Esophagus squamous epithelium (tissue), 5 donors: ENCODE results near the gene NUP205. TPM values are rescaled to one million over a fixed set of nuclear protein-coding genes. Genes with fewer than 3 reads are reported as not detected.

Experiments used
- DNase-seq: peaks from one replicate; lab custom pipeline; 2025; lab: John Stamatoyannopoulos, UW
- H3K27ac ChIP-seq, 4 donors: fragments of 200-600 bp; sonication (generic); one replicate each; pipeline ENCODE4 v1.5.1; 2016 to 2019; ENCODE audit warnings: mild to moderate bottlenecking in 1 of 4
- H3K27me3 ChIP-seq, 4 donors: fragments of 200-600 bp; sonication (generic); 1 replicate in 3 of 4; 2 replicates in 1 of 4; pipeline versions ENCODE4 v1.5.1 to v1.6.0; 2017 to 2021; ENCODE audit warnings: antibody characterized with exemption in 1 of 4
- H3K36me3 ChIP-seq, 3 donors: fragments of 200-600 bp; sonication (generic); one replicate each; pipeline ENCODE4 v1.5.1; 2016 to 2019
- H3K4me1 ChIP-seq, 3 donors: fragments of 200-600 bp; sonication (generic); one replicate each; pipeline ENCODE4 v1.5.1; 2017 to 2019
- H3K4me3 ChIP-seq, 4 donors: fragments of 200-600 bp; sonication (generic); 1 replicate in 3 of 4; 2 replicates in 1 of 4; pipeline ENCODE4 v1.5.1; 2016 to 2019; ENCODE audit warnings: mild to moderate bottlenecking in 2 of 4, moderate library complexity in 1 of 4
- H3K9me3 ChIP-seq, 3 donors: fragments of 200-600 bp; sonication (generic); one replicate each; pipeline ENCODE4 v1.5.1; 2016 to 2019
- POLR2A ChIP-seq, 4 donors: fragments of 450-650 bp; IDR thresholded peaks; one replicate each; pipeline ENCODE4 v1.6.1; 2017; ENCODE audit warnings: antibody characterized with exemption in 4 of 4, mild to moderate bottlenecking in 4 of 4, moderate library complexity in 3 of 4
- WGBS, 2 donors: methylation state at CpG; one replicate each; pipeline ENCODE4 v1.1.5; 2018; 5-methylcytosine and 5-hydroxymethylcytosine counted together
- intact Hi-C: fragments of 100-400 bp; cut with DNase I; formaldehyde crosslinking; loops from one replicate; pipeline ENCODE4 v1.15.0; 2022
- total RNA-seq, 4 donors: library from RNA; depleted of rRNA; stranded (reverse); fragments of >200 nt; gene quantifications; one replicate each; pipeline ENCODE4 v1.1.0, GENCODE V29; 2016
- TF ChIP-seq, protein P1 (sequence below), 6 experiments: fragments of 450-650 bp in 4 of 6; fragments of 200-600 bp in 2 of 6; sonication (generic) in 2 of 6; IDR thresholded peaks; one replicate each; pipeline ENCODE4 v1.5.1; 2016 to 2019; ENCODE audit warnings: antibody characterized with exemption in 6 of 6, mild to moderate bottlenecking in 4 of 6, moderate library complexity in 4 of 6
- donor health status: DM: yes; HTN: yes; CAD: no.

The NUP205 gene
- total RNA-seq, 4 donors from 2014 or later: 33.8 to 60.5 (median 48.1) TPM

DNA sequence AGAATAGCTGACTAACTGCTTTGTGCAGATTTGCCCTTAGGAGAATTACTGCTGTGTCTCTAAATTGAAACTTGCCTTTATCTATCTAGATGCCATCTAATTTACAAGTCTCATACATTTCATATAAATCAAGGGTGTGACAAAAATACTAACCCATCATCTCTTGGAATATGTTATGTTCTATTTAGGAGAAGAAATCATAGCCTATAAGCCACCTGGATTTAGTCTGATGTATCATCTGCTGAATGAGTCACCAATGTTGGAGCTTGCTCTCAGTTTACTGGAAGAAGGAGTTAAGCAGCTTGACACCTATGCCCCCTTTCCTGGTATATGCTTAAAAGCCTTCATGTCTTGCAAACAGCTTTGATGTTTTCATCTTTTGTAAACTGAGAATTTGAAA, 43.5 kb downstream of the NUP205 start:
- H3K27ac ChIP-seq: no peak overlapping the region
- H3K36me3 ChIP-seq: peaks cover 0 to 92% (median under 1%) of the 10 kb centered on the region in 3 donors
- TF ChIP-seq, protein P1, sequence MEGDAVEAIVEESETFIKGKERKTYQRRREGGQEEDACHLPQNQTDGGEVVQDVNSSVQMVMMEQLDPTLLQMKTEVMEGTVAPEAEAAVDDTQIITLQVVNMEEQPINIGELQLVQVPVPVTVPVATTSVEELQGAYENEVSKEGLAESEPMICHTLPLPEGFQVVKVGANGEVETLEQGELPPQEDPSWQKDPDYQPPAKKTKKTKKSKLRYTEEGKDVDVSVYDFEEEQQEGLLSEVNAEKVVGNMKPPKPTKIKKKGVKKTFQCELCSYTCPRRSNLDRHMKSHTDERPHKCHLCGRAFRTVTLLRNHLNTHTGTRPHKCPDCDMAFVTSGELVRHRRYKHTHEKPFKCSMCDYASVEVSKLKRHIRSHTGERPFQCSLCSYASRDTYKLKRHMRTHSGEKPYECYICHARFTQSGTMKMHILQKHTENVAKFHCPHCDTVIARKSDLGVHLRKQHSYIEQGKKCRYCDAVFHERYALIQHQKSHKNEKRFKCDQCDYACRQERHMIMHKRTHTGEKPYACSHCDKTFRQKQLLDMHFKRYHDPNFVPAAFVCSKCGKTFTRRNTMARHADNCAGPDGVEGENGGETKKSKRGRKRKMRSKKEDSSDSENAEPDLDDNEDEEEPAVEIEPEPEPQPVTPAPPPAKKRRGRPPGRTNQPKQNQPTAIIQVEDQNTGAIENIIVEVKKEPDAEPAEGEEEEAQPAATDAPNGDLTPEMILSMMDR (IDR thresholded peaks at IDR 0.05): no peak
- no peak for TF ChIP-seq POLR2A (IDR thresholded peaks at IDR 0.05)
- H3K4me1 ChIP-seq: peaks cover 0 to 13% (median 0%) of the 10 kb centered on the region in 3 donors
- DNase-seq: no peak
- no peak overlapping the region for H3K4me3 ChIP-seq
- H3K27me3 ChIP-seq: no peaks in the 10 kb centered on the region
- intact Hi-C loops: no loop called here
- no peaks in the 10 kb centered on the region for H3K9me3 ChIP-seq

DNA sequence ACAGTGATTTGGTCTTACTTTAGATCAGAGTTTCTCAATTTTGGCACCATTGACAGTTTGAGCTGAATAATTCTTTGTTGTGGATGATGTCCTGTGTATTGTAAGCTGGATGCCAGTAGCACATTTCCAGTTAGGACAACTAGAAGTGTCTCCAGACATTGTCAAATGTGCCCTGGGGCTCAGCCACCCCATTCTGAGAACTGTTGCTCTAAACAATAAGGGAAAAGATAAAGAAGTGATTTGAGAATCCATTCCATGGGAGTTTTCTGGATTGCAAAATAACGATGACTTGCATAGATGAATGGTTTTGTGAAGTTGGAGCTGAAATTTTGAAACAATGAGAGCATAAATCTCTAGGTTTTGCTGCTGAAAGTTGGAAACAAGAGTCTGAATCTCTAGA, 44.6 kb downstream of the NUP205 start:
- Histone ChIP-seq H3K4me1 (peaks cover 0 to 13% (median 0%) of the 10 kb centered on the region in 3 donors), H3K36me3 (peaks cover 6 to 92% (median 6%) of the 10 kb centered on the region in 3 donors), H3K4me3 (no peak overlapping the region), H3K27ac (no peak overlapping the region), H3K27me3 (no peaks in the 10 kb centered on the region), H3K9me3 (no peaks in the 10 kb centered on the region)
- intact Hi-C loops: no loop called here
- TF ChIP-seq, protein P1 (IDR thresholded peaks at IDR 0.05): no peak
- no peak for TF ChIP-seq POLR2A (IDR thresholded peaks at IDR 0.05)
- WGBS, 2 donors: 53 to 55% methylated on average over 1 of the region's 1 CpG
- DNase-seq: no peak

DNA sequence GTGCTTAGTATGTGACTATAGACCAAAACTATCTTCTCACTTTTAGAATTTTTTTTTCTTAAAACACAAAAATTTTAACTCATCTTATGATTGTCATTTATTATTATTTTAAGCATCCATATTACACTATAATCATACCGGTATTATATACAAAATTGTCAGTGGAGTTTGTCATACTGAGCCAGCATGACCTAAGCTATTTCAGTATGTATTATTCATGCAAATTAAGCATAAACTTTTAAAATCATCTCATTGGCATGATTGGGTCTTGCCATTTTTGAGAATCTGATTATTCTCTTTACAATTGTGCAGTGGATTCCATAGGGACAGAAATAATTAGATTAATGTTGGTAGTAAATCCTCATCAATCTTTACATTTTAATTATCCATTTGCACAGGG, 58.4 kb downstream of the NUP205 start:
- H3K4me1 ChIP-seq: no peaks in the 10 kb centered on the region
- peaks cover 4 to 90% (median 6%) of the 10 kb centered on the region in 3 donors for H3K36me3 ChIP-seq
- no peaks in the 10 kb centered on the region for H3K27me3 ChIP-seq
- H3K4me3 ChIP-seq: no peak overlapping the region
- H3K27ac ChIP-seq: no peak overlapping the region
- WGBS, 2 donors: 88 to 100% methylated on average over 1 of the region's 1 CpG
- TF ChIP-seq, protein P1 (IDR thresholded peaks at IDR 0.05): no peak
- no peak for TF ChIP-seq POLR2A (IDR thresholded peaks at IDR 0.05)
- H3K9me3 ChIP-seq: no peaks in the 10 kb centered on the region
- no peak for DNase-seq
- intact Hi-C loops: no loop called here

DNA sequence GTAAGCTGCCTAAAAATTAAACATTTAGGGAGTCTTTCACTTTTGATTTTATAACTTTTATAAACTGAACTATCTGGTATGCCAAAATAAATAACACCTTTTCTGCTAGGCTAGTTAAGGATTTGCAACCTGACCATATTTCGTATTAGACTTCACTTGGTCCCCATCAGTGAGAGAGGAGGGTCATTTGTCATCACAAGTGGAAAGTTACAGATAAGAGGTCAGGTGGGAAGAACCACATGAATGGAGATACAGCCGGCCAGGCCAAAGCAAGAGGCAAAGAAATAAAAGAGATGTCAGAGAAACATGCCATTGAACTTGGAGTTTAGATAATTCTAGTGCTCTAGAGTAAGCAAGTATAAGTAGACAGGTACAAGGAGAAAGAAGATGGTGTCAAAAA, 60.1 kb downstream of the NUP205 start:
- intact Hi-C loops: no loop called here
- Histone ChIP-seq H3K9me3 (no peaks in the 10 kb centered on the region), H3K4me3 (no peak overlapping the region), H3K4me1 (no peaks in the 10 kb centered on the region), H3K27me3 (no peaks in the 10 kb centered on the region), H3K27ac (no peak overlapping the region), H3K36me3 (peaks cover 4 to 86% (median 9%) of the 10 kb centered on the region in 3 donors)
- 54 to 88% methylated on average over 2 of the region's 2 CpGs for WGBS, 2 donors
- no peak for DNase-seq
- TF ChIP-seq, protein P1 (IDR thresholded peaks at IDR 0.05): no peak
- TF ChIP-seq POLR2A (IDR thresholded peaks at IDR 0.05): no peak

DNA sequence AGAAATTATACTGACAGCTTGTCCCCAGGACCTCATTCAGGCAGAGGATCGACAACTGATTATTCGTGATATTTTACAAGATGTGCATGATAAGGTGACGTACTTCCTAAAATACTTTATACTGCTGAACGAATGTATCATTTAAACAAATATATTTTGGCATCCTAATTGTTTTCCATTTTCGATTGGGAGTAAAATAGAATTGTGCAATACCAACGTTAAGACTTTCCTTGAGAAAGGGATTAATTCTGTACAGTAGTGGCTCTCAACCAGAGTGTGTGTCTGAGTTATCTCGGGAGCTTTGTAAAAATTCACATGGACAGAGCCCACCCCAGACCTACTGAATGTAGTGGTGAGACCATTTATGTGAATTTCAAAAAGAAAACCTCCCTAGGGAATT, 60.8 kb downstream of the NUP205 start:
- no peak for TF ChIP-seq POLR2A (IDR thresholded peaks at IDR 0.05)
- TF ChIP-seq, protein P1 (IDR thresholded peaks at IDR 0.05): no peak
- Histone ChIP-seq H3K4me1 (no peaks in the 10 kb centered on the region), H3K27me3 (no peaks in the 10 kb centered on the region), H3K4me3 (no peak overlapping the region), H3K9me3 (no peaks in the 10 kb centered on the region), H3K27ac (no peak overlapping the region), H3K36me3 (peaks cover 4 to 90% (median 11%) of the 10 kb centered on the region in 3 donors)
- 70 to 76% methylated on average over 7 of the region's 7 CpGs for WGBS, 2 donors
- intact Hi-C loops: no loop called here
- DNase-seq: no peak
